GM19467 (cell line): ENCODE data around the gene NAA38.

ENCODE experiments used
- ATAC-seq: cut with Tn5 transposase; IDR thresholded peaks from one replicate; pipeline ENCODE4 v1.9.1; 2021; ENCODE audit warnings: mild to moderate bottlenecking, moderate library complexity; ENCODE audit not compliant: unreplicated experiment

Gene NAA38

DNA sequence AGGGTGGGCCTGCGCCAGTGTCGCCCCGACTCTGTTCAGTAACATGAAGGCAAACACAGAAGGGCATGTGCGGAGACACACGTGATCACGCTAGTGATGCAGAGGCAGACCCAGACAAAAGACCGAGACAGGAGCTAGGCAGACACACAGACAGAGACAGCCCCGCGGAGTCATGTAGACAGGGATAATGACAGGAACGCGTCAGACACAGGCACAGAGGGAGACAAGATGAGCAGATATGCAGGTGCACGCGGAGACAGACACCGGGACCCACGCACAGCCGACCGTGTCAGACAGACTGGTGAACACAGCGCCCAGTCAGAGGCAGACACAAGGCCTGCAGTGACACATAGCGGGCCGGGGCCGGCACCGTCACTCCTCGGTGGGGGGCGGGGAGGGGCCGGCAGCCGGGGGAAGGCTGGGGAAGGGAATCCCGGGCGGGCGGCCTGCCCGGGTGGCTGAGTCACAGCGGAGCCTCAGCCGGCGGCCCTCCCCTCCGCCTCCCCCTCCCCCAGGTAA, 15.9 kb downstream of the NAA38 start:
- peak; percentile 6 for ATAC-seq

DNA sequence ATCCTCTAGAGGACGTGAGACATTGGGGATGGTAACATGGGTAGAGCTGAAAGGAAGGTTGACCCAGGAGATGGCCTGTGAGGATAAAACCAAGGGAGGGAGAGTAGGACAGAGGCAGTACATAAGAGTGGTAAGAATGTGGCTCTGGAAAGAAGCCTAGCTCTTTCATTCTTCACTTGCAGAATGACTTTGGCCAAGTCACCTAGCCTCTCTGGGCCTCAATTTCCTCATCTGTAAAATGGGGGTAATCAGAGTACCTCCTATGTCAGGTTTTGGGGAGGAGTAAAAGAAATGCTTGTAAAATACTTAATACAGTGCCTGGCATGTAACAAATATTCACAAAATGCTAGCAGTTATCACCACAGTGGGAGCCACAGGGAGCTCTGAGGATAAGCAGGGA, 16.5 kb downstream of the NAA38 start:
- no peak for ATAC-seq

DNA sequence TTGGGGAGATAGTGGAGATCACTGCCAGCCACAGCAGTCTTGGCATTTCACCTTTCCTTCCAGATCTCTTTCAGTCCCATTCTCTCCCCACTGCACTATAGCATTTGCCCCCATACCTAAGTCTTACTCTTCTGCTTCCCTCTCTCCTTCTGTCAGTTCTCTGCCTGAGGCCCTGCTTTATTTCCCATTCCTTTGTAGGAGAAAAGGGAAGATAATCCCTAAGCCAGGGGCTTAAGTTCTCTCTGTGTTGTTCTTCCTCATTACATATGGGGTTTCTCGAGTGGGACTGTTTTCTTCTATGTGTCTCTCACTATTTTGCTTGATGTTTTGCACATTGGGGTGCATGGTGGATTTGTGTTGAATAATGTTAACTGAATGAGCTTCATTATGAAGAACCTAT, 16.9 kb downstream of the NAA38 start:
- ATAC-seq = no peak

DNA sequence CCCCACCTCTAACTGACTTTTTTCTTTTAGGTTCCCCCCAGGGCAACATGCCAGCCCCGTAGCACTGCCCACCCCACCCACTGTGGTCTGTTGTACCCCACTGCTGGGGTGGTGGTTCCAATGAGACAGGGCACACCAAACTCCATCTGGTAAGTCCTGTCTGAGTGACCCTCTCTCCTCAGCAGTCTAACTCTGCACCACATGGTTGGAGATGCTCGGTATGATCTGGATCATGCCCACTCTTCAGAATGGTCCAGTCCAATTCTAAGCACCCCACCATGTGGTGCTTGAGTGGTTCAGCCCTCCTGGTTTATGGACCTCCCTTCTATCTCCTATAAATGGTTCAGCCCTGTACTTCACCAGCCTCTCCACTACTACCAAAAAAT, 17.5 kb downstream of the NAA38 start:
- ATAC-seq = no peak

DNA sequence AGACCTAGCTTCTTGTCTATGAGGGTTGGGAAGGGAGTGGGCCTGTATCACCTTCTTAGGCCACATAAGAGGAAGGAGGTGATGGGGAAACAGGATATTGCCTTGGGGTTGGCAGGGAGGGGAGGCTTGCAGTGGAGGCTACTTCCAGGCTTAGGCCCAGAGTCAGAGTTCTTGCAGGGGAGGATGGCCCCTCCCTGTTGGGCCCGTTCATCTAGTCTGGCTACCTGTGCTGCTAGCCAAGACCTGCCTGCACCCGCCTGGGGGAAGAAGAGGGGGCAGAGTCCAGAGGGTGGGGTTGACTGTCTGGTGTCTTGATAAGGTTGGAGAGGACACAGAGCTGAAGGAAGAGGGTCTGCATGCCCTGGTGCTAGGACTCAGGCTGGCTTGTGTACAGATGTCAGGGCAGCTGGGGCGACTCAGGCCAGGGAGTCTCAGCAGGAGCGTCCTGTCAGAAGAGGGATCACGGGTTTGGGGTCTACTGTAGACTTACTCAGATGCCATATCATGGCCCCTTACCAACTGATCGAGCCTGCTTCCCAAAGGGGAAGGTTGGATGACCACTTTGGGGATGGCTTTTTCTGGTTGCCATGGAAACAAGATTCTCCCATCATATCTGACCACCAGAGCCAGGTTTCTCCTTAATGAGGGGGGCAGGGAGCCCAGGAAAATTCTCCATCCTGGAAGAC, 18.0 kb downstream of the NAA38 start:
- no peak for ATAC-seq

DNA sequence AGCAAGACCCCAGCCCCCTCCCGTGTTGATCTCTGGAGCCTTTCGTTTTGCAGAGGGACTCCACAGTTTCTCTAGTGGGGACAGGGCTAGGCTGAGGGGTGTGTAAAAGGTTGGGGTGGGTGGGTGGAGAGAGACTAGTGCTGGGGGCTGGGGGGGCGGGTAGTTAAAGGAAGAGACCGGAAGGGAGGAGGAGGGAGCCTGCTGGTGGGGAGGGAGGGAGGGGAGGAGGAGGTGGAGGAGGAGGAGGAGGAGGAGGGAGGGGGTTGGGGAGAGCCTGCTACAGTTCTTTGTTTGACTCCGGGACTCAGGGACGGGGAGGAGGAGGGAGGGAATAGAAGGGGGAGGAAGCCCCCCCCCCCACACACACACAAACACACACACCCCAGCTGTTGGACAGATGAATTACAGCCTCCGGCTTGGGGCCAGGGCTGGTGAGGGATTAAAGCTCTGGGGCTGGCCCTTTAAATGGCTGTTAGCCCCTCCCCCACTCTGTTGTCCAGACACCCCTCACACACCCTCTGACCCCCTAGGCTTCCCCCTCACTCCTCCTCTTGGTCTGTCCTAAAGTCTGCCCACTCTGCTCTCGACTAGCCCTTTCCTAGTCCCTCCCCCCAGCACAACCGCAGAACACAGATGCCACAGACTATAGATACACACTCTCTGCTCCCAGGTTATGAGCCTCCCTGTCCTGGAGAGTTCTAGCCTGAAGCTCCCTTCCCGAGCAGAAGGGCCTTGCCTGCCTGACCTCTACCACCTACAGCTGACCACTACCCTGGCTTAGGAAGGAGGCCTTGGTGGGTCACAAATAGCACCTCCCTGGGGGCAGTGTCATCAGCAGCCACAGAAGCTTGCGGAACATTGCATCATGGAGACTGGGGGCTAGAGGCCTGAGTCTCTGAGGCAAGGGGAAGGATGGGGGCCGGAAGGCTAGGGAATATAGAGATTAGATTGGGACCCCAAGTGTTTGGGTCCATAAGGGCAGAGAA, 19.0 kb downstream of the NAA38 start:
- ATAC-seq = no peak

DNA sequence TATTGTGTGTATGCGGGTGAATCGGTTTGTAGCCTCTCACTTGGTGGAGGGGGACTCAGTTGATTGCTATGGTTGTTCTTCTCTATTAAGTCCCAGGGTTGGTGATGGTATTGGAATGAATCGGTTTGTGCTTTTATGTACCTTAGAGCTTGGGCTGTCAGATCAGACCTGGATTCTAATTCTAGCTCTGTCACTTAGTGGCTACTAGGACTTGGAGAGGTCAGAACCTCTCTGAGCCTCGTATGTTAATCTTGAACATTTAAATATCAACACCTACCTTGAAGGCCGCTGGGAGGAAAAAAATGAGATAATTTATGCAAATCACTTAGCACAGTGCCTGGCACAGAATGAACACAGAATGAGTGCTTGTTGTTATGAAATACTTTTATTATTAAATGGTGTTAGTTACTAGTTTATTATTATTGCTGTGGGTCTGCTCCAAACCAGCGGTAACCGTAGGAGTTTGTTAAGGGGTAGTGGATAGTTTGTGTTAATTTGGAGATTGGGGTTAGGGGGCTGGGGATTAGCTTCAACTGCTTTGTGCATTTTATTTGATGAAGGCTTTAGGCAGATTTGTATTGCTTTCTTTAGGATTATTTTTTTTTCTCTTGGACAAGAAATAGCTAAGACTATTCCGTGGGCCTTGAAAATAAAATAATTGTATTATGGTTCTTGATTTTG, 19.8 kb downstream of the NAA38 start:
- ATAC-seq = no peak

DNA sequence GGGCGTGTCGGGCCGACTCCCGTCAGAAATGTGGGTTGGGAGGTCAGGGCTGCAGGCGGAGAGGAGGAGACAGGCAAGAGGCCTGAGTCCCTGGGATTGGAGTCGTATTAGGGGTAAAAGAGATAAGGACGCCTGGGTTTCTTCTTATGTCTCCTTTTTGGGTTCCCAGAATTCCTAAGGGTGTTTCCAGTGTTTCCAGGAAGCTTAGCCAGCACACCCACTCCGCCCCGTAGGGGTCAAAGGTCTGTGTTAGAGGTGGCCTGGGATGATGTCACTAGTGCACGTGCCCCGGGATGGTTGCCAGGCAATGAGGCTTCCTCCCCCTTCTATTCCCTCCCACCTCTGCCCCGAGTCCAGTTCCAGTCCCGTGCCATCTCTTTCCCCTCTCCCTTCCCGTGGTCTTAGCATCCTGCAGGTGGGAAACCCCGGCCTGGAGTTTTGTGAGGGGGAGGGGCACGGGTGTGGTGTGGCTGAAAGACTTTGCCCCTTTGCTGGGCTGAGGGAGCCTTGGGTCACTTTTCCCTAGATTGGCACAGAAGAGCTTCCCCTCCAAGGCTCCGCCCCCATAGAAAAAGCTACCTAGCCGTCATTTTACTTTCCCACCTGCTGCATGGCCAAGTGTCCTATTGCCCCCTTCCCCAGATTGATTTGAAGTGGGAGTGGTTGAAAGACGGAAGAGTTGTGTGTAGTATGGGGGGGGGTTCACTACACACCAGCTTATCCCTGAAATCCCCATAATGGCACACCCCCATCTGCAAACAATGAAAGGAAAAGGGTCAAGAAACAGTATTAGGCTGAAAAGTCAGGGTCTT, 20.6 kb downstream of the NAA38 start:
- peak; percentile 23 for ATAC-seq

DNA sequence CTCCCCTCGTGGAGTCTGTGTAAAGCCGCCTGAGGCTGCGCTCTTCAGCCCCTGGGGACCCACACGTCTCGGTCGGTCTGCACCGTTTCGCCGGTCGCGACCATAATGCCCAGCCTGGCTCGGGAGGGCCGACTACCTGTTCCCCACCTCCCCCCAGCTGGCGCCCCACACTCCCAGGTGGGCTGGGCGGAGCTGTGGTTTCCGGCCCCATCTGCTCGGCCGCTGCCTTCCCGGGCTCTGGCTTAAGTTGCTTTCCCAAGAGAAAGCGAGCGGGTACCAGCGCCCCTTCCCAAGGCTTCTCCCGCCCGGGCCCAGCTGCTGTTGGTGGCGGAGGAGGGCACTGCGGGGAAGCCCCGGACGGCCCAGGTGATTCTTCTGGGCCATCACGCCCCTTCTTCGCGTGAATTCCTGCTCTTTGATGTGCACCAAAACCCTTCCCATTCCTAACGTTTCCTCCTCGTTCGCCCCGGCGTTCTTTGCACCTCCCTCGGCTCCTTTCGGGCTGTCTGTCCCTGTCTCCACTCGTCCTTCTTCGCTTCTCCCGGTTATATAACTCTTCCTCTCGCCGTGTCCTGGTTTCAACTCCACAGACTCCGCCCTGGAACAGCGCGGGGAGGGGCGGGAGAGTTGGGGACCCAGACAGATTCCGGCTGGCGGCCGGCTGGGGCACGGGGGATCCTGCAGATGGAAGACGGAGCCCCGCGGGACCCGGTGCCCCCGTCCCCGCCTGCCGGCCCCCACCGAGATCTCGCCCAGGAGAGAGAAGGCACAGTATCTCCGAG, 21.4 kb downstream of the NAA38 start:
- ATAC-seq = peak; percentile 20

DNA sequence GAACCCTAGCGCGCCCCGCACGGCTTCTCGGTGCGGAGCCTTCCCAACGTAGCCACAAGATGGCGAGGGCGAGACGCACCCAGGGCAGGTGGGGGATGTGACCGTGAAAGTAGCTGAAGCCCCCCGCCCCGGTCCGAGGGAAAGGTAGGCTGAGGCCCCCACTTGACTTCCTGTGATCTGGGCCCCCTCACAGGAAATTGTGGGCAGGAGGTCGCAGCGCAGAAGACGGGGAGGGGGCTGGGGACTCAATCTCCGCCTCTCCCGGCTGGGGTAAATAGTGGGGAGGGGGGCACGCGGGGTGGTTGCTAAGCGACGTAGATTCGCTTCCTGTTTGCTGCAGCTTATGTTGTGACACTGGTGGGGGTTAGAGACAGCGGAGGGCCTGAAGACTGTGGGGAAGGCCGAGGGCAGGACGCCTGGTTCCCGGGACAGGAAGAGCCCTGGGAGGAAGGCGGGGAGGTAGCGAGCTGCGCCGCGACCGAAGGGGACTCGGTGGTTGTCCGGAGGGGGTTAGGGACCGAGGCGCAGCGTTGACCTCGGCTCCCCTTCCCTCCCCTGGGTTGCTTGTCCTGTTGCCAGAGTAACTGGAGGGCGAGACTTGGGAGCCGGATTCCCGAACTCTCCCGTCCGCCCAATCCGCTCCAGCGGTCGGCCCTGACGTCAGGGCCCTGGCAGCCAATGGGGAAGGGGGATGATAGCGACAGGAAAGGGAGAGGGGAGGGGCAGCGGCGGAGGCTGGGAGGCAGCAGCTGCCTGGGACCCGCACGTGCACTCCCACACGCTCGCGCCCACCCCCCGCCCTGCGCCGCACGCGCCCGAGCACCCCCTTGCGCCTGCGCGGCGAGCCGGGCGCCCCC, 22.2 kb downstream of the NAA38 start:
- ATAC-seq = peak; percentile 38

DNA sequence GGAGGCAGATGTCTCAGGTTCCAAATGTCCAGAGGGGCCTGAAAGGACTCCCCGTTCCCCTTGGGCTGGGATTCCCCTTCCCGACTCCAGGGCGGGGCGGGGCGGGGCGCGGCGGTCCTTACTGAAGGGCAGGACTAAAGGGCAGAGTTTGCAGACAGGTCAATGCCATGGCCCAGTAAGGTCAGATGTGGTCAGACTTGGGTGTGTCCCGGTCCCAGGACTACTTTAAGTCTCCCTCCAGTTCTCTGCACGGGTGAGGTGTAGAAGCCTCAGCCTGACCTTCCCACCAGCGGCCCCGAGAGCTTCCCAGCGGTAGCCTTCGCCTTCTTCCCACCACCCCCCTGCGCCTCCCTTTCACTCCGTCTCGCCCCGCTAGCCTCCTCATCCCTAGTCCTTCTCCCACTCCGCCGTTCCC, 22.8 kb downstream of the NAA38 start:
- ATAC-seq = no peak

DNA sequence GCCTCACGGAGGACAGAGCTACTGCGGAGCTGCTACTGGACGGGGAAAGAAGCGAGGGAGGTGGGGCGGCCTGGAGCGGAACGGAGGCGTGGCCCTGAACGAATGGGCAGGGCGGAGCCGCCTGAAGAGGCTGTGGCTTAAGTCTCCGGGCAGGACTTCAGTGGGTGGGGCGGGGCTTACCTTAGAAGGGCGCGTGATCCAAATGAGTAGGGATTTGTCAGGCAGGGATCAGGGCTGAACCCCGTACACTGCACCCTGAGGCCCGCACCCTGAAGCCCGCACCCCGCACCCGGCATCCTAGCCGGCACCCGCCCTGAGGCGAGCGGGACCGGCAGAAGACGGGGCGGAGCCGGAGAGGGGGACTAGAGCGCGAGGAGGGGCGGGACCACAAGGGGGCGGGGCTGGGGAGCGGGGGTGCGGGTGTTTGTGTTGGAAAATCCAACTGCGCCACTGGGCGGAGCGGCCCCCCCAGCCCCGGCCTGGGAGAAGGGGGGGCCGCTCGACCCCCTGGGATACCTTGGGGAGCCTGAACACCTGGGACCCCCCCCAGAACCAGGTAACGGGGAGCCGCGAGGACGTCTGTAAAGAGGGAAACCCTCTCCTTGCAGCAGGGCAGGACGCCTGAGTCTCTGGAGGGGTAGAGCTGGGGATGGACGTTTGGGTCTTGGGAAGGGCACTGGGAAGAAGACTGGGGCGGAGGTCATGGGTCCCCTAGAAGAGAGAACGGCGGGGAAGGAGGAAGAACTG, 23.4 kb downstream of the NAA38 start, which contains the start of gene KDM6B:
Gene KDM6B (plus strand): TSS at position 423 of the 747 bp plus-strand sequence. CDS start 11,338 bp downstream, outside the sequence.
- no peak for ATAC-seq

DNA sequence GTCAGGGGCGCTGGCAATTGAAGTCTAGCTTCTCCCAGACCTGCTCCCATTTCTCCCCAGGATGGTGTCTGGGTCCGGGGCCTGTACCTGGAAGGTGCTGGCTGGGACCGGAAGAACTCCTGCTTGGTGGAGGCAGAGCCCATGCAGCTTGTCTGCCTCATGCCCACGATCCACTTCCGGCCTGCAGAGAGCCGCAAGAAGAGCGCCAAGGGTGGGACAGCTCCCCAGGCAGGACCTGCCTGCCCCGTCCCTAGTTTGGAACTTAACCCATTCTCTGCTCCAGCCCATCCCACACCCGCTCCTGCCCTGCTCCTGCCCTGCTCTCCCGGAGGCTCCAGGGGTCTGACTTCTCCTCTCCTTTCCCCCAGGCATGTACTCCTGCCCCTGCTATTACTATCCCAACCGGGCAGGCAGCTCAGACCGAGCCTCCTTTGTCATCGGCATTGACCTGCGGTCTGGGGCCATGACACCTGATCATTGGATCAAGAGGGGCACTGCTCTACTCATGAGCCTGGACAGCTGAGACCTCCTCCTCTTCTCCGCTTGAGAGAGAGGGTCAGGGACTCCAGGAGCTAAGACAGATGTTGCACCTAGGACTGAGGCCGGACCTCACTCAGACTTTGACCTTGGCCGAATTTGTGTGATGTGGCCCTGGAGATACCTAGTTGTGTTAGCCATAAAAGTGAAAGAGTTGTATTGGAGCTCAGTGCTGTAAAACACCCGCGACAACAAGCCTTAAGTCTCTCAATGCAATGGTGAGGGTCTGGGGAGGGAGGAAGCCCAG, 24.2 kb downstream of the NAA38 start:
- no peak for ATAC-seq

DNA sequence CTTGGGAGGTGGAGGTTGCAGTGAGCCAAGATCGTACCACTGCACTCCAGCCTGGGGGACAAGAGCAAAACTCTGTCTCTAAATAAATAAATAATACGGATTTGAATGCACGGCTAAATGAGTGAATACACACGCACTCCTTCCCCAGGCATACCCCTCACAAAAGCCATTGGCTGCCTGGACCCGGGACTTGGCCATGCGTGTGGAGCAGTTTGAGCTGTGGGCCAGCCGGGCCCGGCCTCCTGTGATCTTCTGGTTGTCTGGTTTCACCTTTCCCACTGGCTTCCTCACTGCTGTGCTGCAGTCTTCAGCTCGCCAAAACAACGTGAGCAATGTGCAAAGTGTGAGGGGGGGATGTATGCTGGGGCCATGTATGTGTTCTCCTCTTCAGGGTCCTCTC, 24.9 kb downstream of the NAA38 start:
- ATAC-seq = no peak

DNA sequence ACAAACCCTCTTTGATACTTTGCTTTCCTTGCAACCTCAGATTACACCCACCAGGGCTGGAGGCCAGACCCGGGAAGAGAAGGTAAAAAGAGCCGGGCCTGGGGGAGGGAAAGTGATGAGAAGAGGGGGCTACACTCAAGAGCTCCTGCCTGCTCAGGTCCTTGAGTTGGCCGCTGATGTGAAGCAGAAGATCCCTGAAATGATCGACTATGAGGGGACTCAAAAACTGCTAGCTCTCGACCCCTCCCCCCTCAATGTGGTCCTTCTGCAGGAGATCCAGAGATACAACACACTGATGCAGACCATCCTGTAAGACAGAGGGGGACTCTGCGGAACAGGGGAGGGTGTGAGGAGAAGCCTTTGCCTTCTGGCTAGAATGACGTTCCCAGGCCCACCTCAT, 26.1 kb downstream of the NAA38 start:
- no peak for ATAC-seq

DNA sequence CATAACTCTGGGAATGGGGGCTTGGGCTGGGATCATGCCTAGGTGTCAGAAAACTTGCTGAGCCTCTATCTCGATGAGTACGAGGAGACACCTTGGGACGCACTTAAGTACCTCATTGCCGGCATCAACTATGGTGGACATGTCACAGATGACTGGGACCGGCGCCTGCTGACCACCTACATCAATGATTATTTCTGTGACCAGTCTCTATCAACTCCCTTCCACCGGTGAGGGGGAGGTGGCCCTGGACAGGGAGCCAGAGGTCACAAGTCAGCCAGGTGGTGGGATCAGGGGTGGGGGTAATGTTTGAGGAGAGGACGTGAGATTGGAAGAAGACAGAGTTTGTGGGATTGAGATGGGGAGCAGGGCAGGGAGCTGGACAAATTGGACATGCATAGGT, 26.7 kb downstream of the NAA38 start:
- ATAC-seq = no peak
